Activated naive CD8-positive, alpha-beta T cell treated with anti-CD3 and anti-CD28 coated beads, Interleukin-2, amount 10 ng/mL, durations not matched to agents 7 days and 5 days (primary cell): ENCODE measurements around the gene PRR29. TPM values are rescaled to one million over a fixed set of nuclear protein-coding genes. Genes with fewer than 3 reads are reported as not detected.
"Not testable (repeated sequence)": the region's sequence is repeated elsewhere in the genome, so short reads cannot be mapped to it uniquely, and the experiment has no call there.

Source experiments
- ATAC-seq: fragments of 150-1000 bp; cut with Tn5 transposase; one replicate; pipeline ENCODE4 v1.10.0; 2021; ENCODE audit warnings: low read depth, moderate library complexity
- POLR2A ChIA-PET: fragments of 350-600 bp; sonication (Branson Sonifier 250); formaldehyde crosslinking; loops from one replicate; lab custom pipeline; 2021; ENCODE audit warnings: antibody characterized with exemption; lab: Charles Lee
- DNase-seq: peaks from one replicate; pipeline ENCODE4 v3.0.0; 2021
- H3K27ac Mint-ChIP-seq: one replicate; pipeline ENCODE4 v1.8.0; 2022; ENCODE audit warnings: mild to moderate bottlenecking, mixed read lengths
- H3K27me3 Mint-ChIP-seq: one replicate; pipeline ENCODE4 v1.8.0; 2022; ENCODE audit warnings: mild to moderate bottlenecking, moderate library complexity, mixed read lengths
- H3K36me3 Mint-ChIP-seq: one replicate; pipeline ENCODE4 v1.8.0; 2021; ENCODE audit warnings: mild to moderate bottlenecking, mixed read lengths
- H3K4me1 Mint-ChIP-seq: one replicate; pipeline ENCODE4 v1.8.0; 2021; ENCODE audit warnings: mixed read lengths
- H3K4me3 Mint-ChIP-seq: one replicate; pipeline ENCODE4 v1.8.0; 2022; ENCODE audit warnings: mild to moderate bottlenecking, moderate library complexity, mixed read lengths
- H3K9me3 Mint-ChIP-seq: one replicate; pipeline ENCODE4 v1.8.0; 2021; ENCODE audit warnings: mixed read lengths
- total RNA-seq, 2 experiments: library from RNA; stranded (reverse); gene quantifications; one replicate each; pipeline ENCODE4 v1.2.3, GENCODE V29; 2021

Gene PRR29
- total RNA-seq, 2 experiments from 2014 or later: 1.00 to 1.4 TPM

GRCh38 chr17:64016974-64017373, 18.8 kb downstream of the PRR29 start:
- DNase-seq: no peak
- POLR2A ChIA-PET: interaction anchor here (0.8 to 2.7 kb wide), 4 partner anchors 8 to 86 kb away, joined by 3 to 13 read pairs (median 4); partner anchors contain the start of gene PRR29
- peak overlapping the region; percentile 86 for H3K4me3 Mint-ChIP-seq

GRCh38 chr17:64017381-64017980, 19.3 kb downstream of the PRR29 start:
- Mint-ChIP-seq H3K27me3 (no peaks in the 10 kb centered on the region), H3K4me1 (peaks cover 54% of the 10 kb centered on the region), H3K9me3 (no peaks in the 10 kb centered on the region), H3K36me3 (no peaks in the 10 kb centered on the region), H3K27ac (peak overlapping the region; percentile 70), H3K4me3 (peak overlapping the region; percentile 78)
- POLR2A ChIA-PET: interaction anchor here (0.6 to 2.7 kb wide), 3 partner anchors 10 to 106 kb away, joined by 4 to 13 read pairs (median 6); partner anchors contain the start of gene PRR29
- DNase-seq (no peak), ATAC-seq (no peak)

More at GRCh38 chr17:64016974-64017373, 18.8 kb downstream of the PRR29 start:
- Mint-ChIP-seq H3K27me3 (no peaks in the 10 kb centered on the region), H3K4me1 (peaks cover 50% of the 10 kb centered on the region), H3K36me3 (peaks cover 2% of the 10 kb centered on the region), H3K9me3 (no peaks in the 10 kb centered on the region), H3K27ac (peak overlapping the region; percentile 93)
- ATAC-seq: no peak

- H3K4me3 Mint-ChIP-seq: peak overlapping the region; percentile 94
- not testable (repeated sequence) for H3K27me3 Mint-ChIP-seq
- POLR2A ChIA-PET: interaction anchor here (0.7 to 3.8 kb wide), 15 partner anchors 9 to 518 kb away, joined by 3 to 24 read pairs (median 7); partner anchors contain the start of genes CD79B, ERN1, MAP3K3 and PRR29
Measured at GRCh38 chr17:64019551-64019961, 21.4 kb downstream of the PRR29 start.

DNA sequence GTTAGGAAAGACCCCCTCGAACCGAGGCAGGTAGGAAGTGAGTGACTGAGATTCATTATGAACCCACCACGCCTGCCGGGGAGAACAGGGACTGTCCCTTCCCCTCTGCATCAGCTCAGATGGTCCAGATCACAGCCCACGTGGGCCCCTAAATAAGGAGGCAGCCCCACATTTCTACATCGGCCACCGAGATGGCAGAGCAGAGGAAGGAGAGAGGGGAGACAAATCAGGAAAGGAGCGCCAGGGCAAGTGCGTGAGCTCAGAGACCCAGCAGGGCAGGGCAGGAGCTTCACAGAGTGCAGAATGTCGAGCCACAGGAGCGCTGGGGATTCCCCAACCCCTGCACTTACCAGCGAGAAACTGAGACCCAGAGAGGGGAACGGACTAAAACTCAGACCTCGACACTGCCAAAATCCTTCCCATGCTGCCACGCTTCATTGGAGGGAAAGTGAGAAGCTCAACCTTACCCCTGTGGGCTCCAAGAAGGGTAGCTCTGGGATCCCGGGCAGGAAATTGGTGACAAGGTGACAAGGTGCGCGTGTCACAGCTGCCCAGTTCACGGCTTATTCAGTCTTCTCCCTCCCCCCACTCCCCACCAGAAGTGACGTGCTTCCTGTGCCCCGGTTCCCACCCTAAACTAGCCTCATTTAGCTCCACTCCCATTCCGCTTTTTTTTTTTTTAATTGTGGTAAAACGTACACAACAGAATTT, 22.1 kb downstream of the PRR29 start, which contains the start of gene ICAM2:
ICAM2 (minus strand) TSS at position 578 of the 711 bp plus-strand sequence. CDS start 13,942 bp downstream, outside the sequence.
- Mint-ChIP-seq H3K4me3 (peak within 1 kb of the TSS; percentile 94), H3K36me3 (no peaks in the 10 kb centered on the region), H3K9me3 (no peaks in the 10 kb centered on the region), H3K27me3 (no peaks in the 10 kb centered on the region), H3K4me1 (peaks cover 55% of the 10 kb centered on the region), H3K27ac (peak within 1 kb of the TSS; percentile 99)
- ATAC-seq (peak; percentile 78), DNase-seq (peak; percentile 78)
- POLR2A ChIA-PET: interaction anchor here (0.6 to 3.8 kb wide), 24 partner anchors 8 to 398 kb away, joined by 3 to 24 read pairs (median 4); partner anchors contain the start of genes CD79B, ERN1, MAP3K3 and PRR29

More at GRCh38 chr17:64019551-64019961, 21.4 kb downstream of the PRR29 start:
- ATAC-seq: peak; percentile 12
- peak overlapping the region; percentile 99 for H3K27ac Mint-ChIP-seq
- not testable (repeated sequence) for H3K9me3 Mint-ChIP-seq, DNase-seq, H3K36me3 Mint-ChIP-seq
- peaks cover 53% of the 10 kb centered on the region for H3K4me1 Mint-ChIP-seq

DNA sequence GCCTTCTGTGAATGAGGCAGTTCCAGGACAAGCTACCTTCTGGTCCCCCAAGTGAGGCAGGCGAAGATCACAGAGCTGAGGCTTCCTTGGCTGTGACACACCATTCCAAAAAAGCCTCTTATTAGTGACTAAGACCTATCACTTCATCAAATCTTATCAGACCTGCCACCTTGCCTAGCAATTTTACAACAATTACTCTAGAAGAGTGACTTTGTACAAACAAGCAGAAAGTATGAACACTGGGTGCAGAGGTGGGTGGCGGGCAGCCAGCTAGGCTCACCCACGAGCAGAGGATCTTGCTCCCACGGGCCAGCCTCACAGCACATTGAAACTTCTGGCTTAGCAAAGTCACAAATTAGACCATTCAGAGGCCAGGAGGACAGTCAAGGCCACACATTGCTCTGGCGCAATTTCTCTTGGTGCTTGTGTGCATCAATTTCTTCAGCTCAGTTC, 24.5 kb downstream of the PRR29 start:
- peaks cover 51% of the 10 kb centered on the region for H3K4me1 Mint-ChIP-seq
- H3K36me3 Mint-ChIP-seq: no peaks in the 10 kb centered on the region
- no peaks in the 10 kb centered on the region for H3K27me3 Mint-ChIP-seq
- POLR2A ChIA-PET: no interaction called here
- H3K9me3 Mint-ChIP-seq: no peaks in the 10 kb centered on the region
- DNase-seq (no peak), ATAC-seq (no peak)
- no peak overlapping the region for H3K4me3 Mint-ChIP-seq
- H3K27ac Mint-ChIP-seq: peak overlapping the region; percentile 85

DNA sequence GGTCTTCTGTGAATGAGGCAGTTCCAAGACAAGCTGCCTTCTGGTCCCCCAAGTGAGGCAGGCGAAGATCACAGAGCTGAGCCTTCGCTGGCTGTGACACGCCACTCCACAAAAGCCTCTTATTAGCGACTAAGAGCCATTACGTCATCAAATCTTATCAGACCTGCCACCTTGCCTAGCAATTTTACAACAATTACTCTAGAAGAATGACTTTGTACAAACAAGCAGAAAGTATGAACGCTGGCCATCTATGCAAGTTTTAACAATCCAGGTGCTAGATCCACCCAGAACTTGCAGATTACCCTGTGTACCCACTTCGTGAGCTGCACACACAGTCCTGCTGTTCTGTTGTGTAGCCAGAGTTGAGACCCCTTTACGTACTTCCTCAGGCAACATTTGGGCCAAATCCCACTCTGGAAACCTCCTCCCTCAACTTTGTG, 26.1 kb downstream of the PRR29 start:
- H3K4me3 Mint-ChIP-seq: no peak overlapping the region
- H3K27ac Mint-ChIP-seq: peak overlapping the region; percentile 85
- no peaks in the 10 kb centered on the region for H3K27me3 Mint-ChIP-seq
- DNase-seq: no peak
- no peaks in the 10 kb centered on the region for H3K36me3 Mint-ChIP-seq
- no peaks in the 10 kb centered on the region for H3K9me3 Mint-ChIP-seq
- H3K4me1 Mint-ChIP-seq: peaks cover 45% of the 10 kb centered on the region
- POLR2A ChIA-PET: interaction anchor here (1.1 to 3.3 kb wide), 4 partner anchors 8 to 121 kb away, joined by 3 to 12 read pairs (median 8); partner anchors contain the start of gene ERN1
- ATAC-seq: no peak

GRCh38 chr17:64024781-64025731, 26.9 kb downstream of the PRR29 start:
- H3K27me3 Mint-ChIP-seq: no peaks in the 10 kb centered on the region
- peak overlapping the region; percentile 85 for H3K27ac Mint-ChIP-seq
- peak overlapping the region; percentile 78 for H3K4me3 Mint-ChIP-seq
- H3K36me3 Mint-ChIP-seq: no peaks in the 10 kb centered on the region
- DNase-seq (no peak), ATAC-seq (peak; percentile 12)
- H3K9me3 Mint-ChIP-seq: no peaks in the 10 kb centered on the region
- POLR2A ChIA-PET: interaction anchor here (0.6 to 3.3 kb wide), 9 partner anchors 9 to 121 kb away, joined by 3 to 12 read pairs (median 5); partner anchors contain the start of gene ERN1
- H3K4me1 Mint-ChIP-seq: peaks cover 45% of the 10 kb centered on the region

DNA sequence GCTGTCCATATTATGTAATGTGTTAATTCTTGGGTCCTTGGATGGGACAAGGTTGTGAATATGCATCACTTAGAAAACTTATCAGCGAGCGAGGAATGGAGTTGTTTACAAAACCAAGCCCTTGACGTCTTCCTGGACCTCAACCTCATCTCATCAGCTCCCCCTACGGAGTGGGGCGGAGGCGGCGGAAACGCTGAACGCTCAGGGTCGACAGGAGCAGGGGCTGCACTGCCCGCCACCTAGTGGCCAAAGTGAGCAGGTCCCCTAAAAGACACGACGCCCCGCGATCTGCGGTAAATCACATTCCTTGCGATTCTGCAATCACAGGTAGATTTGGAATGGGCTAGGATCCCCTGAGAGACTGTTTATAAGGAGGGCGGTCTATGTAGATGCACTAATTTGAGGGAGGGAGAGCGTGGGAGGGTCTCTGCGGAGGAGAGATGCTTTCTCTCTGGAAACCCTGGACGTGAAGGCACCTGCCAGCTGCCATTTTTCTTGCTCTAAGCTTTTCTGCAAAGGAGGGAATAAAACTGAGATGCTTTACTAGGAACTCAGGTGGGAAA, 27.7 kb downstream of the PRR29 start:
- POLR2A ChIA-PET: interaction anchor here (0.6 to 4.7 kb wide), 10 partner anchors 9 to 120 kb away, joined by 3 to 25 read pairs (median 6); partner anchors contain the start of gene ERN1
- H3K36me3 Mint-ChIP-seq: no peaks in the 10 kb centered on the region
- peak; percentile 87 for DNase-seq

GRCh38 chr17:64028874-64029464, 30.8 kb downstream of the PRR29 start:
- H3K27ac Mint-ChIP-seq: no peak overlapping the region
- DNase-seq (peak; percentile 55), ATAC-seq (no peak)
- H3K4me1 Mint-ChIP-seq: peaks cover 30% of the 10 kb centered on the region
- H3K36me3 Mint-ChIP-seq: no peaks in the 10 kb centered on the region
- peaks cover 1% of the 10 kb centered on the region for H3K27me3 Mint-ChIP-seq
- no peak overlapping the region for H3K4me3 Mint-ChIP-seq
- H3K9me3 Mint-ChIP-seq: no peaks in the 10 kb centered on the region
- POLR2A ChIA-PET: interaction anchor here (1.3 to 4.7 kb wide), 4 partner anchors 9 to 117 kb away, joined by 6 to 25 read pairs (median 13); partner anchors contain the start of genes ERN1 and ICAM2

More for the DNA sequence above, 27.7 kb downstream of the PRR29 start:
- Mint-ChIP-seq H3K9me3 (no peaks in the 10 kb centered on the region), H3K27ac (peak overlapping the region; percentile 85), H3K4me1 (peaks cover 45% of the 10 kb centered on the region), H3K4me3 (peak overlapping the region; percentile 78), H3K27me3 (no peaks in the 10 kb centered on the region)
- peak; percentile 91 for ATAC-seq

GRCh38 chr17:64032081-64032480, 33.9 kb downstream of the PRR29 start:
- Mint-ChIP-seq H3K27ac (no peak overlapping the region), H3K27me3 (peaks cover 1% of the 10 kb centered on the region), H3K9me3 (no peaks in the 10 kb centered on the region), H3K36me3 (no peaks in the 10 kb centered on the region), H3K4me1 (peaks cover 7% of the 10 kb centered on the region), H3K4me3 (no peak overlapping the region)
- no peak for DNase-seq
- no peak for ATAC-seq
- POLR2A ChIA-PET: no interaction called here

DNA sequence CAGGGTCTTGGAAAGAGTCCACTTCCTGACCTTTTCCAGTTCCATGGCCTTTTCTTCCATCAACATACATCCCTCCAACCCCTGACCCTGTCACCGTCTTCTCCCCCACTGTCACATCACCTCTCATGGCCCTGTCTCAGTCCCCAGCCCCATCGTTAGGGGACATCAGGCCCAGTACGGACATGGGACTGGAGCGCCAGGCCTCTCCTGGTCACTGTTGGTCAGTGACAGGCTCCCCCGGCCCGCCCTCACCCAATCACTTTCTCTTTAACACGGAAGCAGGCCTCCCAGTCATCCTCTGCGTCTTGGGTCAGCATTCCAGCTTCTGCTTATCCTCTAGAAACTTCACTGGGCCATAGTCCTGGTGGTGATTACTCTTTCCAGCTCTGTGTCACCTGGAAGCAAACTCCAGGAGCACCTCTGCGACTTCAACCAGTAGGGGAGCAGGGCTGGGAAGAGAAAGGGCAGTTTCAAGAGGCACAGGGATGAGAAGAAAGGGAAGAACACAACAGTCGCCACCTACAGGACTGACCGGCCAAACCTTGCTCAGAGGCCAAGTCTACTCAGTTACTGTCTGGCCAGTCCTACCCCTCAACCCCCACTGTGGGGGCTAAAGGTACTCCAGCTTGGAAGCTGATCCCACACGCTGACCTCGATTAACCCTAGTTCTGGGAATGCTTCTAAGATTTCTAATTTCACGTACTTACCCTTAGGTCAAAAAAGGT, 38.2 kb downstream of the PRR29 start:
- Mint-ChIP-seq H3K4me1 (no peaks in the 10 kb centered on the region), H3K27me3 (peaks cover 1% of the 10 kb centered on the region), H3K27ac (no peak overlapping the region), H3K36me3 (no peaks in the 10 kb centered on the region), H3K4me3 (no peak overlapping the region), H3K9me3 (no peaks in the 10 kb centered on the region)
- no peak for ATAC-seq
- POLR2A ChIA-PET: no interaction called here
- DNase-seq: no peak
